Stimulated activated CD4-positive, alpha-beta T cell treated with anti-CD3 and anti-CD28 coated beads, Interleukin-4, amount 100 ng/mL, for 1 hour (primary cell): ENCODE results near the gene TIMM23B.
"Not testable (repeated sequence)": the region's sequence is repeated elsewhere in the genome, so short reads cannot be mapped to it uniquely, and the experiment has no call there.

Experiments
- DNase-seq: peaks from one replicate; pipeline ENCODE4 v3.0.0-alpha.2; 2020

Gene TIMM23B

DNA sequence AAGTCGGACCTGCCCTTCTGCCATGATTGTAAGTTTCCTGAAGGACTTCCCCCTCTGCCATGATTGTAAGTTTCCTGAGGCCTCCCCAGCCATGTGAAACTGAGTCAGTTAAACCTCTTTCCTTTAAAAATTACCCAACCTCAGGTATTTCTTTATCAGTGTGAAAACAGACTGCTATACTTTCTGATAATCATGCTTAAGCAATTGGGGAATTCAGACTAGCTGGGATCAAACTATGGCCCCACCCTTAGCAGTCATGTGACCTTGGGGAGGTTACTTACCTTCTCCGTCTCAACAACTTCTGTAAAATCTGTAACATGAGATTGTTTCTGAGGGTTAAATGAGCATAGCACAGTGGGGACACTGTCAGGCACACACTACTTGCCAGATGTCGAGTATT lies 45.4 kb downstream of the TIMM23B start:
- DNase-seq = not testable (repeated sequence)

DNA sequence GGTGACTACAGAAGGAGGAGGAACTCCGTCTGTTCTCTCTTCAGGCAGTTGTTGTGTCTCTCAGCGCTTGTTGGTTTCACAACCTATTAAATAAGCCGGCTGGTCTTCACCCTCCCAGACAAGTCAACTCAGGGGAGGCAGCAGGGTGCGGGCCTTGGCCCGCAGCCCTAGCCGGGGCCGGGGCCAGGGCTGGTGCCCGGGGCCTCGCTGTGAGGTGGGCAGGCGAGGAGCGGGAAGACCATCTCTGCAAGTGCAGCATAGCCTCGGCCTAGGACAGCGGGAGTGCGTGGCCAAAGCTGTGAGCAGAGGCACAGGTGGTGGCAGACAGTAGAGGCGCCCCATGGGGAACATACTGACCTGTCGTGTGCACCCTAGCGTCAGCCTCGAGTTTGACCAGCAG lies 46.5 kb downstream of the TIMM23B start, which contains the start of gene AGAP6:
TSS of gene AGAP6 (plus strand) at position 31 of the 400 bp plus-strand sequence. CDS start at position 341, 310 bp downstream.
- DNase-seq = not testable (repeated sequence)

DNA sequence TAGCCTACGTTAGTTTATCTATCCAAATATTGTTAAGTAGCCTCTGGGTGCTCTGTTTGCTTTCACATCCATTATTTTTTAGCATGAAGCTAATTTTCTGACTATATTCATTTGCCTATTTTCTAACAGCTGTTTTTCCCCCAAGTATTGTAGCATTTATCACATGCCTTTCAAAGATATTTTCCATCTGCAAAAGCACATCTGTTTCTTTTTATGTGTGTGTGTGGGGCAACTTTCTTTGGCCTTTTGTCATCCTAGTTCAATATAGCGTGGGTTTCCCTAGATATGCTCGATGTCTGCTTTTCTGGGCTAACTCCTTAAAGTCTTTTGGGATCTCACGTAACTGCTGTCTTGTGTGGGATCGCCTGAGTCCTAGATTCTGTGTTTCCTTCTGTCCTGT lies 53.5 kb downstream of the TIMM23B start:
- DNase-seq = not testable (repeated sequence)

DNA sequence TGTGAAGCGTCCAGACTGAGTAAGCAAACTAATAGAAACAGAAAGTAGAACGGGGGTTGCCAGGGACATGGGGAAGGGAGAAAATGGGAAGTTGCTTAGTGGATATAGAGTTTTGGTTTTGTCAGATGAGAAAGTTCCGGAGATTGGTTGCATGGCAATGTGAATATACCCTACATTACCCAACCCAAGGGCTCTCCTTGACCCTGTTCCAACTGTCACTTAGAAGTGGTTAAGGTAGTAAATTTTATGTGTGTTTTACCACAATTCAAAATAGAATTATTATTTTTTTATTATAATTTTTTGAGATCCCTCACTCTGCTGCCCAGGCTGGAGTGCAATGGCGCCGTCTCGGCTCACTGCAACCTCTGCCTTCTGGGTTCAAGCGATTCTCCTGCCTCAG lies 72.2 kb downstream of the TIMM23B start:
- not testable (repeated sequence) for DNase-seq

DNA sequence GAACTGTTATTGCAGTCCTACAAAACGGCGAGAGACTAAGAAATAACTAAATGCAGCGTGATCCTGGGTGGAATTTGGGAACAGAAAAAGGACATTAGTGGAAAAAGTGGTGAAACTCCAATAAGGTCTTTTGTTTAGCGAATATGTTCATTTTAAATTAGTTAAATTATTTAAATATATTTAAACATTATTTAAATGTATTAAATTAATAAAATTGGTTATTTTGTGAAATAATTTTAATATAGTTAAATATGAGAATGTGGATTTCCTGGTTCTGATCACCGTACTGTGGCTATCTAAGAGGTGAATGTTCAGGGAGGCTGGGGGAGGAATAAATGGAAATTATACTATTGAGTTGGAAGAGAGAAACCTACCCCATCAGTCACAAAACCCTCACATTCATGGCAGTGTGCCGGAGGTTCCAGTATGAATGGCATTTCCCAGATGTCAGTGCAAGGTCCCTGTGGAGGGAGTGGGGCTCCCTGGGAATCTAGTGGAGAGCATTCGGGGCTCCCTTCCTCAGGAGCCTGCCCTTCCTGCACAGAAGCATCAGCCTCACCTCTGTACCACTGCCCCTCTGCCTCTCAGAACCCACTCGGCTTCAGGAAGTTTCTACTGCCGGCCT lies 73.9 kb downstream of the TIMM23B start:
- not testable (repeated sequence) for DNase-seq

DNA sequence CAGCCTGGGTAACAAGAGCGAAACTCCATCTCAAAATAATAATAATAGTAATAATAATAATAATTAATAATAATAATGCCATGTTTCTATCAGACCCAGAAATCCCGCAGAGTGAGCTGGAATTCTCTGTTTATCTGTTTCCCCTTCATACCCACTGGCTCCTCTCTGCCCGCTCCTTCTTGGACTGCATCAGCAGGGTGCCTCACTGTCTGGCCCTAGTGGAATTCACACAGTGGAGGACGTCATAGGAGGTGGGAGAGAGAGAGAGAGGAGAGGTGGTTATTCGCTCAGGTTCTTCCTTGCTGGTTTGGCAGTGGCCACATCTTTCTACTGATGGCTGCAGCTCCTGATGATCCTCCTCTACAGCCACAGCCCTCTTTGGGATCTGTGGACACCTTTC lies 75.1 kb downstream of the TIMM23B start:
- not testable (repeated sequence) for DNase-seq

DNA sequence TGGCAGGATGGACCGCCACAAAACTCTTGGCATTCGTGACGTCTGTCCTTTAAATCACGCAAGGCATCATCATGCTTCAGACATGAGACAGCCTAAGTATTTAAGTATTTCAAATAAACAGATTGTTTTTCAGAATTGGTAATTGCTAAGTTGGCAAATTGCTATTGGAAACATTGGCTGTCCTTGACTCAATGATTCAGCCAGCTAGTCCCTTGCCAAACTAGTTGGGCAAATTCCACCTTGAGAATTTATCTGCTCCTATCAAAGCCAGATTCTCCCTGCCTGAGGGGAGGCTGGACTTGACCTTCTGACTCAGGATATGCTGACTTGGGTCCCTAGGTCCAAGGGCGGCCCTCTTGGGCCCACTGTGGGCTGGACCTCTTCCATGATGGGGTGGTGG lies 75.8 kb downstream of the TIMM23B start:
- DNase-seq = not testable (repeated sequence)

DNA sequence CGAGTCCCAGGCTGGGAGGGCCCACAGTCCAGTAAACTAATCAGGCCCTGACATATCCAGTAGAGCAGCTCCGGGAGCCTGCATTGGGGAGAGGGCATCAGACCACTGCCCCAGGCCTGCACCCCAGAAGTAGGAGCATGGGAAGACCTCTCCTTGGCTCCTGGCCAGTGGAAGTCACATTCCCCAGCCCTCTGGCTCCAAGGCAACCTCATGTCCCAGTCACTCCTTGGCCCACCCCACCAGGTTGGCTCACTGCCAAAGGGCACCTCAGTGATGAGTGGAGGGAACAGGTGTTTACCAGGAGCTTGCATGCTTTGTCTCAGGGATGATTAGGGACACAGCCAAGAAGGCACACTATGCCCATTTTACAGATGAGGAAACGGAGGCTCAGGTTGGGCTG lies 77.4 kb downstream of the TIMM23B start:
- DNase-seq = not testable (repeated sequence)

DNA sequence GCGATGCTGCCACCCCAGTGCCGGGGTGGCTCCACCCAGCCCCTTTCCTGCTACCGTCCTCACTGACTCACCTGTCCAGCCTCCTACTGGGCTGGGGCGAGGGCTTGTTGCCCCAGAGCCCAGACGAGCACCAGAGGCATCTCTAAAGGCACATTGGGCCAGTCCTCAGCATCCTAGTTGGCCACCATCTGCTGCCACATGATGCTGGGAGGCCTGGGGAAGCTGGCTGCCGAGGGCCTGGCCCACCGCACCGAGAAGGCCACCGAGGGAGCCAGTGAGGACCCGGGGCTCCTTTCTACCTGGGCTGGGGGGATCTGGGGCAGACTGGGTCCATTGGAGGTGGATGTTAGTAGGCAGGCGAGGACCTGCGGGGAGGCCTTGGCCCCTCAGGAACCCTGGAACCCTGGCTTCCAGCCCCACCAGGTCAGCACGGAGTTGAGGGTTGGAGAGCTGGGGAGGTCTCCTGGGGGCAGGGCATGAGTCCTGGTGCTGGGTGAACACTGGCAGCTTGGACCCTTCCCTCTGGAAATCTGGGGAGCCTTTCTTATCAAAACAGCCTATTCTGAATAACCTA lies 78.7 kb downstream of the TIMM23B start:
- not testable (repeated sequence) for DNase-seq

DNA sequence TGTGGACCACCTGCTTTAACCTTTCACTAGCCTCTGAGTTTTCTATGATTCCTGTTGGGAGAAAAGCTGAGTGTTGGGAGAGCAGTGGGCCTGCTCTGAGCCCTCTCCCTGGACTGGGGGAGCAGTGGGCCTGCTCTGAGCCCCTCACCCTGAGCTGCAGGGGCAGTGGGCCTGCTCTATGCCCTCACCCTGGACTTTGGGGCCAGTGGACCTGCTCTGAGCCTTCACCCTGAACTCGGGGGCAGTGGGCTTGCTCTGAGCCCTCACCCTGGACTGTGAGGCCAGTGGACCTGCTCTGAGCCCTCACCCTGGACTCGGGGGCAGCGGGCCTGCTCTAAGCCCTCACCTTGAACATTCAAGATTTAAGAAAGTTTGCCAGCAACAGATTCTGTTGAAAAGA lies 79.8 kb downstream of the TIMM23B start:
- DNase-seq = no peak
